ENCODE results near the gene SAG. TPM values are rescaled to one million over a fixed set of nuclear protein-coding genes. Genes with fewer than 3 reads are reported as not detected.

SAG gene
- total and polyA plus RNA-seq, 9 of the 15 experiments (the other 6 are each of a cell fraction or from before 2014, with no cell fraction given), result 0.04 to 0.64 (median 0.31) TPM; not detected in 5

GRCh38 chr2:233338046-233338445 lies 30.4 kb downstream of the SAG start:
- no peaks in the 10 kb centered on the region for H3K36me3 ChIP-seq (ENCODE audit: control insufficient read depth, insufficient read depth, low read length)
- in situ Hi-C loops (cut with MboI) (no loop called here), intact Hi-C loops (cut with micrococcal nuclease) (no loop called here)
- no peak overlapping the region for H3K27ac ChIP-seq (ENCODE audit: extremely low read depth, low read depth, low read length)
- BruUV-seq (replicated peaks), result no TSS peak
- H2AFZ ChIP-seq (ENCODE audit: low read depth, low read length), result no peak overlapping the region
- FAIRE-seq (no peak), DNase-seq (ENCODE audit: extremely low read depth in 1 of 4, low spot score in 3 of 4) (no peak), ATAC-seq (peak; percentile 41; the same call in 2 of the 3 replicates)
- 6% methylated on average over 2 of the region's 5 CpGs for WGBS (ENCODE audit: insufficient coverage, low coverage, missing lambda C conversion rate)
- 0 out of 5 replicates have a peak, but pooled peaks cover 0 to 5% of the 10 kb centered on the region in 2 experiments for H3K27me3 ChIP-seq (ENCODE audit: control insufficient read depth in 2 of 2, insufficient read depth in 2 of 2, low read length in 2 of 2)
- CTCF ChIA-PET (ENCODE audit: low intra/inter-chr PET ratio), result no interaction called here
- H3K79me2 ChIP-seq (ENCODE audit: control insufficient read depth, insufficient read depth, low read length), result no peaks in the 10 kb centered on the region
- no peak overlapping the region for H3K4me2 ChIP-seq (ENCODE audit: insufficient read depth, low read length)
- POLR2A ChIA-PET, result interaction anchor here (0.8 to 0.9 kb wide), 2 partner anchors 9 to 11 kb away, joined by 3 to 4 read pairs; no protein-coding TSS in a partner anchor
- H3K4me3 ChIP-seq, result no peak overlapping the region
- H3K9me3 ChIP-seq (replicated peaks; ENCODE audit: control insufficient read depth, insufficient read depth, low read depth, low read length), result no peaks in the 10 kb centered on the region; the same call in 1 of the 2 replicates
- H3K9me1 ChIP-seq (ENCODE audit: control insufficient read depth, insufficient read depth, low read length), result no peaks in the 10 kb centered on the region
- H3K4me1 ChIP-seq (replicated peaks in 1 of 2; ENCODE audit: control insufficient read depth in 2 of 2, insufficient read depth in 2 of 2, low read length in 2 of 2), result peaks cover 0 to 6% of the 10 kb centered on the region in 2 experiments; a peak in 4 of 5 replicates
- no peaks in the 10 kb centered on the region for H4K20me1 ChIP-seq (replicated peaks; ENCODE audit: control insufficient read depth, insufficient read depth, low read length)
- TF ChIP-seq, protein P1, sequence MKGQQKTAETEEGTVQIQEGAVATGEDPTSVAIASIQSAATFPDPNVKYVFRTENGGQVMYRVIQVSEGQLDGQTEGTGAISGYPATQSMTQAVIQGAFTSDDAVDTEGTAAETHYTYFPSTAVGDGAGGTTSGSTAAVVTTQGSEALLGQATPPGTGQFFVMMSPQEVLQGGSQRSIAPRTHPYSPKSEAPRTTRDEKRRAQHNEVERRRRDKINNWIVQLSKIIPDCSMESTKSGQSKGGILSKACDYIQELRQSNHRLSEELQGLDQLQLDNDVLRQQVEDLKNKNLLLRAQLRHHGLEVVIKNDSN (CRISPR knock-in tag; IDR thresholded peaks at IDR 0.05), result peak; percentile 41; the same call in 1 of the 2 replicates
- TF ChIP-seq ZBTB26 (CRISPR knock-in tag; IDR thresholded peaks at IDR 0.05) (no peak), ESRRA (IDR thresholded peaks at IDR 0.05; ENCODE audit: borderline replicate concordance, low read depth) (peak; percentile 17; the same call in 1 of the 2 replicates), CTCF (IDR thresholded peaks at IDR 0.05 in 2 of 3, conservative IDR thresholded peaks at IDR 0.05 in 1 of 3; ENCODE audit: insufficient read depth in 2 of 3, low read depth in 1 of 3, low read length in 3 of 3) (0 out of 6 replicates have a peak, but pooled peaks of 1 of the 3 experiments have one; percentile 5), BHLHE40 (IDR thresholded peaks at IDR 0.05; ENCODE audit: low read length) (peak; percentile 86)
- peak overlapping the region in 1 of 2 experiments; percentile 58; a peak in 1 of 4 replicates for H3K9ac ChIP-seq (ENCODE audit: insufficient read depth in 1 of 2, low read depth in 2 of 2, low read length in 2 of 2)
